ENCODE results near the gene BIN1. TPM values are rescaled to one million over a fixed set of nuclear protein-coding genes. Genes with fewer than 3 reads are reported as not detected.
A peak's percentile ranks its signal among the peaks of the same experiment; 100 is the strongest.

BIN1 gene
- total RNA-seq, 4 donors from 2014 or later = 33.3 to 39.7 (median 38.4) TPM

DNA sequence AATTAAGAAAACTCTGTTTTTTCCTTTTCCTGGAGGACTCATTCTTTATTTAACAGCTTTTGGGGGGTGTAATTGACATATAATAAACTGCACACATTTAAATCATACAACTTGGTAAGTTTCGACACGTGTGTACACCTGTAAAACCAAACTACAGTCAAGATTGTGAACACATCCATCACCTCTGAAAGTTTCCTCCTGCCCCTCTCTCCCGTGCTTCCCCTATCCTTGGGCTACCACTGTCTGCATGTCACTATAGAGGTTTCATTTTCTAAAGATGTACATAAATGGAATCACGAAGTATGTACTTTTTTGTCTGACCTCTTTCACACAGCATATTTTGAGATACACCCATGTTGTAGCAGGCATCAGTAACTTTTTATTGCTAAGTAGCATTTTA lies 100.0 kb downstream of the BIN1 start:
- intact Hi-C loops (cut with DNase I; ENCODE audit: low total_unique reads) (no loop called here), in situ Hi-C loops (cut with MboI; ENCODE audit: low pct_ligation_motif_present in 1 of 4, low pct_unique_long_range_greater_than_20kb in 1 of 4, low sequenced_read_pairs in 3 of 4) (no loop called here)
- no peak overlapping the region for H3K27ac ChIP-seq

GRCh38 chr2:127004893-127005600 lies 101.9 kb downstream of the BIN1 start:
- TF ChIP-seq POLR2AphosphoS5 (IDR thresholded peaks at IDR 0.05) (no peak), POLR2A (IDR thresholded peaks at IDR 0.05) (no peak), EP300 (IDR thresholded peaks at IDR 0.05; ENCODE audit: low read depth) (no peak)
- TF ChIP-seq, protein P1, sequence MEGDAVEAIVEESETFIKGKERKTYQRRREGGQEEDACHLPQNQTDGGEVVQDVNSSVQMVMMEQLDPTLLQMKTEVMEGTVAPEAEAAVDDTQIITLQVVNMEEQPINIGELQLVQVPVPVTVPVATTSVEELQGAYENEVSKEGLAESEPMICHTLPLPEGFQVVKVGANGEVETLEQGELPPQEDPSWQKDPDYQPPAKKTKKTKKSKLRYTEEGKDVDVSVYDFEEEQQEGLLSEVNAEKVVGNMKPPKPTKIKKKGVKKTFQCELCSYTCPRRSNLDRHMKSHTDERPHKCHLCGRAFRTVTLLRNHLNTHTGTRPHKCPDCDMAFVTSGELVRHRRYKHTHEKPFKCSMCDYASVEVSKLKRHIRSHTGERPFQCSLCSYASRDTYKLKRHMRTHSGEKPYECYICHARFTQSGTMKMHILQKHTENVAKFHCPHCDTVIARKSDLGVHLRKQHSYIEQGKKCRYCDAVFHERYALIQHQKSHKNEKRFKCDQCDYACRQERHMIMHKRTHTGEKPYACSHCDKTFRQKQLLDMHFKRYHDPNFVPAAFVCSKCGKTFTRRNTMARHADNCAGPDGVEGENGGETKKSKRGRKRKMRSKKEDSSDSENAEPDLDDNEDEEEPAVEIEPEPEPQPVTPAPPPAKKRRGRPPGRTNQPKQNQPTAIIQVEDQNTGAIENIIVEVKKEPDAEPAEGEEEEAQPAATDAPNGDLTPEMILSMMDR (IDR thresholded peaks at IDR 0.05) = no peak
- no peaks in the 10 kb centered on the region for H3K36me3 ChIP-seq
- no peak overlapping the region for H3K4me3 ChIP-seq
- H3K27me3 ChIP-seq = peaks cover 3% of the 10 kb centered on the region
- H3K9me3 ChIP-seq = no peaks in the 10 kb centered on the region
- intact Hi-C loops (cut with DNase I; ENCODE audit: low total_unique reads) (no loop called here), in situ Hi-C loops (cut with MboI; ENCODE audit: low pct_ligation_motif_present in 1 of 4, low pct_unique_long_range_greater_than_20kb in 1 of 4, low sequenced_read_pairs in 3 of 4) (no loop called here)
- no peak overlapping the region for H3K27ac ChIP-seq
- DNase-seq = no peak
- H3K4me1 ChIP-seq = peaks cover 0 to 7% (median 0%) of the 10 kb centered on the region in 4 donors
- WGBS, 2 donors (ENCODE audit: low coverage in 1 of 2) = 81 to 93% methylated on average over 4 to 6 of the region's 6 CpGs

More for the DNA sequence above, 100.0 kb downstream of the BIN1 start:
- Histone ChIP-seq H3K9me3 (no peaks in the 10 kb centered on the region), H3K4me3 (no peak overlapping the region), H3K27me3 (peaks cover 3% of the 10 kb centered on the region), H3K4me1 (peaks cover 0 to 7% (median 0%) of the 10 kb centered on the region in 4 donors), H3K36me3 (no peaks in the 10 kb centered on the region)
- no peak for TF ChIP-seq EP300 (IDR thresholded peaks at IDR 0.05; ENCODE audit: low read depth)
- no peak for DNase-seq
- WGBS, 2 donors (ENCODE audit: low coverage in 1 of 2) = 18 to 46% methylated on average over 3 to 4 of the region's 4 CpGs

DNA sequence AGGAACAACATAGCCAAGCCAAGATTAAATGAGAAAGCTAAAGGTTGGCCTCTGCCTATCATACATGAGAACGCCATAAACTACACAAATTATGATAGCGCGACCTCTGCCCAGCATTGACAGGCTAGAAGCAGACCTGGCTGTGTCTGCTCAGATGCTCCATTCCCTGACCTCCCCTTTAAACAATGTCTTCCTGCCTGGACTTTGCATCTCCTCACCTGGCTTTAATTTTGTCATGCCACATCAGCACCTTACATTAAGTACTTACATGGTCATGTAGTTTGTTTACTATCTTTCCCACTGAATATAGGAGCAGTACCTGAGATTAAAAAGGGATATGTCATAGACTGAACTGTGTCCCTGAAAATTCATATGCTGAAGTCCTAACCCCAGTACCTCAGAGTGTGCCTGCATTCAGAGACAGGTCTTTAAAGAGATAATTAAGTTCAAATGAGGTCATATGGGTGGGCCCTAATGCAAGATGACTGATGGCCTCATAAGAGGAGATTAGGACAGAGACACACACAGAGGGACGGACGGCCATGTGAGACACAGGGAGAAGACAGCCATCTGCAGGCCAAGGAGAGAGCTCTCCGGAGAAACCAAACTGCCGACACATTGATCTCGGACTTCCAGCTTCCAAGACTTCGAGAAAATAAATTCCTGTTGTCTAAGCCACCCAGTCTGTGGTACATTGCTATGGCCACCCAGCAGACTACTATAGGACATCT lies 103.7 kb downstream of the BIN1 start:
- in situ Hi-C loops (cut with MboI; ENCODE audit: low pct_ligation_motif_present in 1 of 4, low pct_unique_long_range_greater_than_20kb in 1 of 4, low sequenced_read_pairs in 3 of 4) (no loop called here), intact Hi-C loops (cut with DNase I; ENCODE audit: low total_unique reads) (no loop called here)
- no peaks in the 10 kb centered on the region for H3K9me3 ChIP-seq
- H3K4me3 ChIP-seq = no peak overlapping the region
- H3K27me3 ChIP-seq = no peaks in the 10 kb centered on the region
- no peak overlapping the region for H3K27ac ChIP-seq
- H3K36me3 ChIP-seq = no peaks in the 10 kb centered on the region
- WGBS, 2 donors (ENCODE audit: low coverage in 1 of 2) = 41 to 69% methylated on average over 5 to 9 of the region's 9 CpGs
- peaks cover 0 to 13% (median 0%) of the 10 kb centered on the region in 4 donors for H3K4me1 ChIP-seq
- no peak for TF ChIP-seq EP300 (IDR thresholded peaks at IDR 0.05; ENCODE audit: low read depth)
- no peak for TF ChIP-seq POLR2AphosphoS5 (IDR thresholded peaks at IDR 0.05)
- no peak for TF ChIP-seq POLR2A (IDR thresholded peaks at IDR 0.05)
- TF ChIP-seq, protein P1 (IDR thresholded peaks at IDR 0.05) = no peak
- DNase-seq = peak; percentile 29

- Histone ChIP-seq H3K4me1 (peaks cover 0 to 21% (median 2%) of the 10 kb centered on the region in 4 donors), H3K27ac (no peak overlapping the region), H3K4me3 (no peak overlapping the region), H3K9me3 (no peaks in the 10 kb centered on the region), H3K27me3 (no peaks in the 10 kb centered on the region), H3K36me3 (no peaks in the 10 kb centered on the region)
- in situ Hi-C loops (cut with MboI; ENCODE audit: low pct_ligation_motif_present in 1 of 4, low pct_unique_long_range_greater_than_20kb in 1 of 4, low sequenced_read_pairs in 3 of 4) = no loop called here
- TF ChIP-seq POLR2AphosphoS5 (IDR thresholded peaks at IDR 0.05) = no peak
- TF ChIP-seq POLR2A (IDR thresholded peaks at IDR 0.05) = no peak
- TF ChIP-seq, protein P1 (IDR thresholded peaks at IDR 0.05) = no peak
- no peak for TF ChIP-seq EP300 (IDR thresholded peaks at IDR 0.05; ENCODE audit: low read depth)
- WGBS, 2 donors (ENCODE audit: low coverage in 1 of 2) = 76 to 93% methylated on average over 5 of the region's 5 CpGs
- no peak for DNase-seq
- intact Hi-C loops (cut with DNase I; ENCODE audit: low total_unique reads) = no loop called here
These were observed 105.2 kb downstream of the BIN1 start for GRCh38 chr2:127001751-127002150.

All from transverse colon (tissue), 4 donors.